ENCODE measurements around the gene LRRC32.

- TF ChIP-seq EZH2 (IDR thresholded peaks at IDR 0.05; ENCODE audit: insufficient read depth, poor library complexity, severe bottlenecking) = no peak
- TF ChIP-seq EZH2phosphoT487 (IDR thresholded peaks at IDR 0.05; ENCODE audit: insufficient read depth, low read depth) = no peak
These were observed 38.8 kb downstream of the LRRC32 start for GRCh38 chr11:76631566-76632308.

Data from GM23248 (cell line).